IPS-15b (cell line): Measurements from ENCODE around the gene TEDC1.

ENCODE experiments used
- H3K27me3 ChIP-seq: one replicate; pipeline ENCODE4 v1.6.1; 2013; ENCODE audit warnings: low read length; ENCODE audit not compliant: control insufficient read depth, insufficient read depth
- H3K36me3 ChIP-seq: one replicate; pipeline ENCODE4 v1.6.1; 2013; ENCODE audit warnings: low read length; ENCODE audit not compliant: control insufficient read depth, insufficient read depth
- H3K4me1 ChIP-seq: one replicate; pipeline ENCODE4 v1.6.1; 2013; ENCODE audit warnings: mild to moderate bottlenecking, low read length; ENCODE audit not compliant: control insufficient read depth, insufficient read depth
- H3K4me3 ChIP-seq: one replicate; pipeline ENCODE4 v1.5.1; 2013; ENCODE audit warnings: low read depth, low read length
- H3K9ac ChIP-seq: one replicate; pipeline ENCODE4 v1.6.1; 2013; ENCODE audit warnings: low read depth, mild to moderate bottlenecking, low read length
- H3K9me3 ChIP-seq: one replicate; pipeline ENCODE4 v1.6.1; 2013; ENCODE audit warnings: mild to moderate bottlenecking, low read length; ENCODE audit not compliant: control insufficient read depth, insufficient read depth

The TEDC1 gene

GRCh38 chr14:105485739-105486162 is 5.3 kb upstream of the TEDC1 start:
- Histone ChIP-seq H3K36me3 (no peaks in the 10 kb centered on the region), H3K9me3 (no peaks in the 10 kb centered on the region), H3K9ac (no peak overlapping the region), H3K27me3 (peaks cover 55% of the 10 kb centered on the region), H3K4me3 (peak overlapping the region; percentile 19), H3K4me1 (peaks cover 3% of the 10 kb centered on the region)

DNA sequence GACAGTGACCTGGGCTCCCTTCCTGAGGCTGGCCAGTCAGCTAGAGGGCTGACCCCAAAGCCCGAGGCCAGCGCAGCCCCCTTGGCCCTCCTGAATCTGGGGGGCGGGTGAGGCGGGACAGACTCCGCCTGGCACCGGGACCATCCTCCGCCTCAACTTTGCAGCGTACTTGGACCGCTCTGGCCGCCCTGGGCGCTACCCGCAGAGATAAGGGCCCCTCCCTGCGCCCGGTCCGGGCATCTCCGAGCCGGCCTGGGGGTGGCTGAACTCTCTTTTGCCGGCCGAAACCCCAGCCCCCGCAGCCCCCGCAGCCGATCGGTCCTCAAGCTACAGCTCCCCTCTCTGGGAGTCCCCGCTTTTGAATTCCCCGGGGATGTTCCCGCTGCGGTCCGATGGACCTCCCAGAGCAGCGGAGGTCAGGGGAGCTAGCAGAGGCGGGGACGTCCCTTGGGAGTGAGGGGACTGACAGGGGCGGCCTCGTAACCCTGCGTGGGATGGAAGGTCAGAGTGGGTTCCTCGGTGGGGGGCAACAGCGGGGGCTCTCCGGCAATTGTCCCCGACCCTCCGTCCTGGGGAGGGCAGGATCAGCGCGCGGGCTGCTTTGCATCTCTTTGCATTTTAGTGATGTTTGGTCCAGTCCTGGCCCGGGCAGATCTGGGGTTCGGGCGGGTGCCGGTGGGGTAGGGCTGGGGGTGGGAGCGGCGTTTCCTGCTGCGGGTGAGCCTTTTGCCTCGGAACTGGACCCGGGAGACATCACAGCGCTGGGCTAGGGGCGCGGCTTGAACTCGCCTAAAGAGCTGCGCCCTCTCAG is 4.7 kb upstream of the TEDC1 start, which contains the start of gene CRIP1:
Gene CRIP1 (plus strand): TSS at position 724 of the 811 bp plus-strand sequence. CDS start 374 bp downstream, outside the sequence.
- no peak within 1 kb of the TSS for H3K9ac ChIP-seq

DNA sequence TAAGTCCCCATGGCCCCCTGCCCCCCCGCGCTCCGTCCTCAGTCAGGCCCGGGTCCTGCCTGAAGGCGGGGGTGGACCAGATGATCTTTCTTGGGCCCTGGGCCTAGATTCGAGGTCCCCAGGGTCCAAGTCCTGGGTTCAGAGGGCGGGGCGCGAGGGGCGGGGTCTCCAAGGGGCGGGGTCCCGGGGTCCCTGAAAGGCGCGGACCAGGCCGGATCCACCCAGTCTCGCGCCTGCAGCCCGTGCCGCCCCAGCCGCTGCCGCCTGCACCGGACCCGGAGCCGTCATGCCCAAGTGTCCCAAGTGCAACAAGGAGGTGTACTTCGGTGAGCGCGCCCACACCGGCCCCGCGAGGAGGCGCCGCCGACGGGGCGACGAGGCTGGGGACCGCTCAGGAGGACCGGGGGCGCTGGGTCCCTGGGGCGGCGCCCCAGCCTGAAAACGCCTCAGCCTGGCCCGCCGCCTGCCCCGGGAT is 4.0 kb upstream of the TEDC1 start:
- Histone ChIP-seq H3K36me3 (peaks cover 3% of the 10 kb centered on the region), H3K4me3 (peak overlapping the region; percentile 22), H3K9me3 (no peaks in the 10 kb centered on the region), H3K27me3 (peaks cover 48% of the 10 kb centered on the region), H3K4me1 (peaks cover 2% of the 10 kb centered on the region), H3K9ac (no peak overlapping the region)

More for the DNA sequence above, 4.7 kb upstream of the TEDC1 start, which contains the start of gene CRIP1:
- Histone ChIP-seq H3K36me3 (no peaks in the 10 kb centered on the region), H3K4me3 (peak within 1 kb of the TSS; percentile 22), H3K27me3 (peaks cover 50% of the 10 kb centered on the region), H3K9me3 (no peaks in the 10 kb centered on the region), H3K4me1 (peaks cover 3% of the 10 kb centered on the region)

DNA sequence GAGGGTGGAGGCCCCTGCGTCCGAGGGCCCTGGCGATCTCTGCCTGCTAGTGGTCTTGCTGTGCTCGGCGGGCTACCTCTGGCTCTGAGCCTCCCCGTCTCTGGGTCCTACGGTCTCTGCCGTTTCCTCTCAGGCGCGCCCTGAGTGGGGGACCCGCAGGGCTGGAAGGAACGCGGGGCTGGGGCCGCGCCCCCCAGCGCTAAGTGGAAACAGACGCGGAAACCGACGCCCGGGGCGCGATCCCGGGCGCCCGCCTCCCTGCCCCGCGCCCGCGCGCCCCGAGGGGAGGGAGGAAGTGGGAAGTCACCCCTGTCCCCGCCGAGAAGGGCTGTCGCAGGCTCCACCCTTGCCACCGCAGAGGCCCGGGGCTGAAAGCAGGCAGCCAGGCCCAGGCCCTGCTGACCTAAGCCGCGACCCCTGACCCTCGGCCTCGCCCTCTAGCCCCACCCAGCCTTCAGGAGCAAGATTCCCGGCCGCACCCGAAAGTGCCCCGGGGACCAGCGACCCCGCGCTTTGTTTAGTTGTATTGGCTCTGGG is 3.5 kb upstream of the TEDC1 start:
- peaks cover 43% of the 10 kb centered on the region for H3K27me3 ChIP-seq

DNA sequence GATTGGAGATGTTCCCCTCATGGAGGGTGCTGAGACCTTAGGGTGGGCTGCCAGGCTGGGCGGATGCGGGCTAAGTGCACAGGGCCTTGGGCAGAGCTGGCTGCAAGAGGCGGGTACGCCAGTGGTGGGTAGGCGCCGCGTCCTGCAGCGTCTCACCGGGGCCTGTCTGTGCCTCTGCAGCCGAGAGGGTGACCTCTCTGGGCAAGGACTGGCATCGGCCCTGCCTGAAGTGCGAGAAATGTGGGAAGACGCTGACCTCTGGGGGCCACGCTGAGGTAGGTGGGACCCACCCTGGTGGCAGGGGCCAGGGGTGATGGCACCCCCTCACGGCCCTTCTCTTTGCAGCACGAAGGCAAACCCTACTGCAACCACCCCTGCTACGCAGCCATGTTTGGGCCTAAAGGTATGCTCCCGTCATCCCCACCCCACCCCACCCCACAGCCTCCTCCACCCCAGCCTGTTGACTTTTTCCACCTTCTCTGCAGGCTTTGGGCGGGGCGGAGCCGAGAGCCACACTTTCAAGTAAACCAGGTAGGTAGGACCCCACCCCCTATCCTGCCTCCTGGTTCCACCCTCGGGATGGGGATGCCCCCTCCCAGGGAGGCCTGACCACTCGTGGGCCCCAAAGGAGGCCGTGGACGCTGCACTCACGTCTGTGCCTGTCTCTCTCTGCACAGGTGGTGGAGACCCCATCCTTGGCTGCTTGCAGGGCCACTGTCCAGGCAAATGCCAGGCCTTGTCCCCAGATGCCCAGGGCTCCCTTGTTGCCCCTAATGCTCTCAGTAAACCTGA is 2.9 kb upstream of the TEDC1 start:
- peak overlapping the region; percentile 22 for H3K4me3 ChIP-seq
- no peaks in the 10 kb centered on the region for H3K4me1 ChIP-seq
- H3K9ac ChIP-seq: no peak overlapping the region
- peaks cover 43% of the 10 kb centered on the region for H3K27me3 ChIP-seq
- H3K9me3 ChIP-seq: no peaks in the 10 kb centered on the region
- peaks cover 5% of the 10 kb centered on the region for H3K36me3 ChIP-seq

More for the DNA sequence above, 3.5 kb upstream of the TEDC1 start:
- H3K9ac ChIP-seq: no peak overlapping the region
- peak overlapping the region; percentile 22 for H3K4me3 ChIP-seq
- peaks cover 5% of the 10 kb centered on the region for H3K36me3 ChIP-seq
- H3K9me3 ChIP-seq: no peaks in the 10 kb centered on the region
- H3K4me1 ChIP-seq: no peaks in the 10 kb centered on the region

- H3K9ac ChIP-seq: no peak overlapping the region
- H3K4me1 ChIP-seq: no peaks in the 10 kb centered on the region
- peak overlapping the region; percentile 39 for H3K4me3 ChIP-seq
- H3K27me3 ChIP-seq: peaks cover 43% of the 10 kb centered on the region
- H3K36me3 ChIP-seq: peaks cover 5% of the 10 kb centered on the region
- H3K9me3 ChIP-seq: no peaks in the 10 kb centered on the region
Measured at GRCh38 chr14:105488781-105489541, 2.1 kb upstream of the TEDC1 start.

DNA sequence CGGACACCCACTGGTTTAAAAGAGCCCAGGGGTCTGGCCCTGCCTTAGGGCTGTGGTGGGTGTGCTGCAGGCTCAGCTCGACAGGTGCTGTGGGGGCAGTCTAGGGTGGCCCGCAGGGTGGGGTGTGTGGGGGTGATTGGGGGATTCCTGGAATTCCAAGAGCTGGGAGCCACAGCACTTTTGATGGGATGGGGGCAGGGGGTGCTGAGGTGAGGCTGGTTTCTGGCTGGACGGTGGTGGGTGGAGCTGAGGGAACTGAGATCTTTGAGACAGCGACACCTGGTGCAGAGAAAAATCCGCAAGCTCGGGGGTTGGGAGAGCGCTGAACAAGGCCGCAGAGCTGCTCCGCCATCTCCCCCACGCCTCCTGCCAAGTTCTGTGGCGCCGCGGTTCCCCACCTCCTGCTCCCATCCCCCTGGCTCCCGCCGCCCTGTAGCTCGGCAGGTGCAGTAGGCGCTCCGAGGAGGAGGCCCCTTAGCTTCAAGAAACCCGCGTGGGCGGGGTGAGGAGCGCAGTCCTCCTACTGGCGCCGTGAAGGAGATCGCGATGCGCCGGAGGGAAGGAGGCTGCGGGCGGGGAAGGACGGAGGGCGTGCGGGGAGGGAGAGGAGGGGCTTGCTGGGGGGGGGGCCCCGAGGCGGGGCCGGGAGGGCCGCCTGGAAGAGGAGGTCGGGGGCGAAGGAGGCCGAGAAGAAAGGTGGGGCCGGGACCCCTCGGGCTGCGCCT is 1.3 kb upstream of the TEDC1 start:
- peak overlapping the region; percentile 39 for H3K4me3 ChIP-seq
- no peak overlapping the region for H3K9ac ChIP-seq
- peaks cover 39% of the 10 kb centered on the region for H3K27me3 ChIP-seq
- H3K9me3 ChIP-seq: no peaks in the 10 kb centered on the region
- no peaks in the 10 kb centered on the region for H3K4me1 ChIP-seq
- peaks cover 5% of the 10 kb centered on the region for H3K36me3 ChIP-seq

- H3K4me1 ChIP-seq: no peaks in the 10 kb centered on the region
- H3K9me3 ChIP-seq: no peaks in the 10 kb centered on the region
- H3K36me3 ChIP-seq: peaks cover 5% of the 10 kb centered on the region
- H3K4me3 ChIP-seq: peak overlapping the region; percentile 39
- peaks cover 34% of the 10 kb centered on the region for H3K27me3 ChIP-seq
- H3K9ac ChIP-seq: no peak overlapping the region
Measured at GRCh38 chr14:105490267-105490571, 827 bp upstream of the TEDC1 start.

GRCh38 chr14:105491366-105491973 is 424 bp downstream of the TEDC1 start:
- H3K4me1 ChIP-seq: no peaks in the 10 kb centered on the region

DNA sequence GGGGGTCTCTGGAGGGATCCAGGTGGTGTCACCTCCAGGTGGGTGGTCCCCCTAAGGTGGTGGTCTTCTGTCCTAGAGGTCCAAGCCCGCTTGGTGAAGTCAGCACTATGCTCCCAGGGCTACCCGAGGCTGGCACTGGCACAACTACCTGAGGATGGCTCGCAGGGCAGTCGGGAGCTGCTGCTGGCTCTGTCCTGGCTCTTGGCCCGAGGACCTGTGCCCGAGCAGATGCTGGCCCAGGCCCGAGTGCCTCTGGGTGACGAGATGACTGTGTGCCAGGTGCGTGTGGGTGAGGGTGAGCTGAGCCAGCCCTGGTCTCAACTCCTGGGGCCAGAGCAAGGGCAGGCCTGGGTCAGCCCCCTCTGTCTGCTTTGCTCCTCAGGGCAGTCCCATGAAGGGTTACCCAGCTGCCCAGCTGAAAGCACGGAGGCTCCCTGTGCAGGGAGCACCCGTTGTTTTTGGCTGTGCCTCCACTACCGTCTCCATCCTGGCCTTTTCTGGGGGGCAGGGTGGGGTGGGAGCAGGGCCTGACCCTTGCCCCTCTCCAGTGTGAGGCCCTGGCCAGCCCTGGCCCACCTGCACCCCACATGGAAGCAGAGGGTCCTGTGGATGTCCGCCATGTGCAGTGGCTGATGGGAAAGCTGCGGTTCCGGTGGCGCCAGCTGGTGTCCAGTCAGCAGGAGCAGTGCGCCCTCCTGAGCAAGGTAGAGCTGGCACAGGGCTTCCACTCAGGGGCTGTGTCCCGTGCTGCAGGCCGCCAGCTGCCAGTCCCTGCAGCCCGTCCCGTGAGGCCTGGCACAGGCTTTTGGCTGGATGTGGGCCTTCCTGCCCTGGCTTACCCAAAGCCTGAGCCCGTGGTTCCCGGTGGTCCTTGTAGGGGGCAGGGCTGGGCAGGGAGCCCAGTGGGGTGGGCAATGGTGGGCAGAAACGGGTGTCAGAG is 1.3 kb downstream of the TEDC1 start:
- no peaks in the 10 kb centered on the region for H3K9me3 ChIP-seq
- H3K36me3 ChIP-seq: peaks cover 5% of the 10 kb centered on the region
- H3K9ac ChIP-seq: no peak overlapping the region
- H3K4me1 ChIP-seq: no peaks in the 10 kb centered on the region
- H3K4me3 ChIP-seq: peak overlapping the region; percentile 30
- H3K27me3 ChIP-seq: peaks cover 16% of the 10 kb centered on the region

More at GRCh38 chr14:105491366-105491973, 424 bp downstream of the TEDC1 start:
- Histone ChIP-seq H3K4me3 (peak overlapping the region; percentile 46), H3K9me3 (no peaks in the 10 kb centered on the region), H3K36me3 (peaks cover 5% of the 10 kb centered on the region), H3K27me3 (peaks cover 24% of the 10 kb centered on the region), H3K9ac (no peak overlapping the region)
